Uterus (tissue), 2 donors: ENCODE data around the gene KCNJ15.

Experiments used
- POLR2A ChIP-seq, 2 donors: fragments of 450-650 bp; IDR thresholded peaks; one replicate each; pipeline ENCODE4 v1.6.1; 2016; ENCODE audit warnings: antibody characterized with exemption in 2 of 2, mild to moderate bottlenecking in 1 of 2, moderate library complexity in 1 of 2
- TF ChIP-seq, protein P1 (sequence below), 4 experiments: fragments of 200-600 bp in 2 of 4; fragments of 450-650 bp in 2 of 4; sonication (generic) in 2 of 4; IDR thresholded peaks; one replicate each; pipeline ENCODE4 v1.5.1; 2016 to 2019; ENCODE audit warnings: antibody characterized with exemption in 4 of 4, mild to moderate bottlenecking in 2 of 4, moderate library complexity in 1 of 4

DNA sequence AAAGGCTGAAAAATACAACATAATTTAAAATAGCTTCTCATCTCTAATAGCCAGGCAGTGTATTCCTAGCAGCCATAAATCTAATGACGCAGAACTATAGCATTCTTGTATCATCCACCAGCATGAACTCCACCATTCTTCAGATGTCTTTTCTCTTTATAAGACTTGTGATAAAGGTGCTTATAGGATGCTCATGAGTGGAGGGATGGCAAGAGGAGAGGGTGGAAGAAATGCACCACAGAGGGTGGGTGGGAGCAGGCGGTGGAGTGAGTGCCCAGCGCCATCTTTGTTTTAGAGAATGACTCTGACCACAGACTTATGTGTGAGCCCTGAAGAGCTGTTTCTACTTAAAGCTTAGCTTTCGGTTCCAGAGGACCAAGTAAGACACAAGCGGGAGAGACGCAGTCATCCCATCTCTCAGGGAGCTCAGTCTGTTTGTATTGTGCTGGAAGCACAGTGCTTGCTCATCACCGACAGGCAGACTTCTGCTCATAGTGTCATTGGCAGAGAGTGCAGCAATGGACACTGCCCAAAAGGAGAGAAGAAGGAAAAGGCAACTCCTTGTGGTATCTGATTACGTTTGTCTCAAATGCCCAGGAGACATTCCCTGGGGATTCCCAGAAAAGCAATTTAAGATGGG is 65.6 kb downstream of the KCNJ15 start:
- TF ChIP-seq POLR2A (IDR thresholded peaks at IDR 0.05), result no peak
- TF ChIP-seq, protein P1, sequence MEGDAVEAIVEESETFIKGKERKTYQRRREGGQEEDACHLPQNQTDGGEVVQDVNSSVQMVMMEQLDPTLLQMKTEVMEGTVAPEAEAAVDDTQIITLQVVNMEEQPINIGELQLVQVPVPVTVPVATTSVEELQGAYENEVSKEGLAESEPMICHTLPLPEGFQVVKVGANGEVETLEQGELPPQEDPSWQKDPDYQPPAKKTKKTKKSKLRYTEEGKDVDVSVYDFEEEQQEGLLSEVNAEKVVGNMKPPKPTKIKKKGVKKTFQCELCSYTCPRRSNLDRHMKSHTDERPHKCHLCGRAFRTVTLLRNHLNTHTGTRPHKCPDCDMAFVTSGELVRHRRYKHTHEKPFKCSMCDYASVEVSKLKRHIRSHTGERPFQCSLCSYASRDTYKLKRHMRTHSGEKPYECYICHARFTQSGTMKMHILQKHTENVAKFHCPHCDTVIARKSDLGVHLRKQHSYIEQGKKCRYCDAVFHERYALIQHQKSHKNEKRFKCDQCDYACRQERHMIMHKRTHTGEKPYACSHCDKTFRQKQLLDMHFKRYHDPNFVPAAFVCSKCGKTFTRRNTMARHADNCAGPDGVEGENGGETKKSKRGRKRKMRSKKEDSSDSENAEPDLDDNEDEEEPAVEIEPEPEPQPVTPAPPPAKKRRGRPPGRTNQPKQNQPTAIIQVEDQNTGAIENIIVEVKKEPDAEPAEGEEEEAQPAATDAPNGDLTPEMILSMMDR (IDR thresholded peaks at IDR 0.05), result no peak
